Nephron progenitor cell (in vitro differentiated cells): ENCODE results near the gene NPPA.

Experiments
- DNase-seq: peaks from one replicate; pipeline ENCODE4 v3.0.0; 2021
- H3K27ac Mint-ChIP-seq: 2 replicates; pipeline ENCODE4 v1.8.0; 2021; ENCODE audit warnings: mild to moderate bottlenecking, moderate library complexity, mixed read lengths
- H3K27me3 Mint-ChIP-seq: 2 replicates; pipeline ENCODE4 v1.8.0; 2021; ENCODE audit warnings: mild to moderate bottlenecking, low read depth, mixed read lengths; ENCODE audit not compliant: poor library complexity
- H3K36me3 Mint-ChIP-seq: 2 replicates; pipeline ENCODE4 v1.8.0; 2021; ENCODE audit warnings: low read depth, mixed read lengths
- H3K4me1 Mint-ChIP-seq: 2 replicates; pipeline ENCODE4 v1.8.0; 2021; ENCODE audit warnings: mixed read lengths
- H3K4me3 Mint-ChIP-seq: 2 replicates; pipeline ENCODE4 v1.8.0; 2021; ENCODE audit warnings: mild to moderate bottlenecking, moderate library complexity, mixed read lengths
- H3K9me3 Mint-ChIP-seq: 2 replicates; pipeline ENCODE4 v1.8.0; 2021; ENCODE audit warnings: mild to moderate bottlenecking, moderate library complexity, mixed read lengths
- CTCF ChIP-seq: fragments of 200-600 bp; sonication (generic); IDR thresholded peaks from 2 replicates; pipeline ENCODE4 v1.5.0; 2021; ENCODE audit warnings: antibody characterized with exemption

The NPPA gene

DNA sequence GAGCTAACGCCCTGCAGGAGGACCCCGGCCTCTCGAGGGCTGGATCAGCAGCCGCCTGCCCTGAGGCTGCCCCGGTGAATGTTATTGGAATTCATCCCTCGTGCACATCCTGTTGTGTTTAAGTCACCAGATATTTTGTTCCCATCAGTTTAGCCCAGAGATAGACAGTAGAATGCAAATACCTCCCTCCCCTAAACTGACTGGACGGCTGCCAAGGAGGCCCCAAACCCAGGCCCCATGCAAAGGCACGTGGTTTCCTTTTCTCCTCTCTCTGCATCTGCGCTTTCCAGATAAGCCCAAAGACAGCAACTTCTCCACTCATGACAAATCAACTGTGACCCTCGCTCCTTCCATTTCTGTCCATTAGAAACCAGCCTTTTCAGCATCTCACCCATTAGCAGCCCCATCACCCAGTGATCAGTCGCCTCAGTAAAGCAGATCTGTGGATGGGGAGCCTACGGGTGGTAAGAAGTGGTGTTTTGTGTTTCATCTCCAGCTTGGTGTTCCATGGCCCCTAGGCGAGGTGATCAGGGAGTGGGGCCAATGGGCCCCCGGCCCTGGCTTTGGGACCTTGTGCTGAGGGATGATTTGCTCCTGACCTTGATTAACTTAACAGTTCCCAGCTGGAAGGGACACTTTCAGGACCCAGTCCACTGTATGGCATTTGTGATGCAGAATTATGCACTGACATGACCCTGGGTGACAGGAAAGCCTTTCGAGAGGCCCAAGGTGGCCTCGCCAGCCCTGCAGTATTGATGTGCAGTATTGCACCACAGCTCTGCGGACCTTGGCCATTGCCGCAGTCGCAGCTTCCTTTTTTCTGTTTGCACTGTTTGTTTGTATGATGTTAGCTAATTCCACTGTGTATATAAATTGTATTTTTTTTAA is 5.2 kb downstream of the NPPA start:
- H3K27ac Mint-ChIP-seq, result no peak overlapping the region
- H3K27me3 Mint-ChIP-seq, result no peaks in the 10 kb centered on the region
- no peaks in the 10 kb centered on the region for H3K9me3 Mint-ChIP-seq
- H3K4me3 Mint-ChIP-seq, result no peak overlapping the region
- H3K4me1 Mint-ChIP-seq, result peaks cover 7% of the 10 kb centered on the region
- TF ChIP-seq CTCF, result no peak
- peaks cover 62% of the 10 kb centered on the region for H3K36me3 Mint-ChIP-seq
- DNase-seq, result no peak

DNA sequence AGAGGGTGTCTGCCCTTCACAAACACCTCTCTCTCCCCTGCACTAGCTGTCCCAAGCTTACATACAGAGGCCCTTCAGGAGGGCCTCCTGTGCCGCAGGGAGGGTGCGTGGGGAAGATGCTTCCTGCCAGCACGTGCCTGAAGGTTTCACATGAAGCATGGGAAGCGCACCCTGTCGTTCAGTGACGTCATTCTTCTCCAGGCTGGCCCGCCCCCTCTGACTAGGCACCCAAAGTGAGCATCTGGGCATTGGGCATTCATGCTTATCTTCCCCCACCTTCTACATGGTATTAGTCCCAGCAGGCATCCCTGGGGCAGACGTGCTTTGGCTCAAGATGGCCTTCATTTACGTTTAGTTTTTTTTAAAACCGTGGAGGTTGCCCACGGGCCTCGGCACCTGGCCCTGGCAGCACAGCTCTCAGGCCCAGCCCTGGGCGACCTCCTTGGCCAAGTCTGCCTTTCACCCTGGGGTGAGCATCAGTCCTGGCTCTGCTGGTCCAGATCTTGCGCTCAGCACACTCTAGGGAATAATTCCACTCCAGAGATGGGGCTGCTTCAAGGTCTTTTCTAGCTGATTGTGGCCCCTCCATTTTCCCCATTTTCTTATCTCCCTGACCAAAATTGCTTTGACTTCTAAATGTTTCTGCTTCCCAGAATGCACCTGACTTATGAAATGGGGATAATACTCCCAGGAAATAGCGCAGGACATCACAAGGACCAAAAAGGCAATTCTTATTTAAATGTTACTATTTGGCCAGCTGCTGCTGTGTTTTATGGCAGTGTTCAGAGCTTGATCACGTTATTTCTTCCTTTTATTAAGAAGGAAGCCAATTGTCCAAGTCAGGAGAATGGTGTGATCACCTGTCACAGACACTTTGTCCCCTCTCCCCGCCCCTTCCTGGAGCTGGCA is 6.1 kb downstream of the NPPA start:
- Mint-ChIP-seq H3K27me3 (no peaks in the 10 kb centered on the region), H3K4me1 (no peaks in the 10 kb centered on the region), H3K27ac (no peak overlapping the region), H3K9me3 (no peaks in the 10 kb centered on the region), H3K36me3 (peaks cover 60% of the 10 kb centered on the region), H3K4me3 (no peak overlapping the region)
- TF ChIP-seq CTCF, result no peak
- DNase-seq, result no peak

DNA sequence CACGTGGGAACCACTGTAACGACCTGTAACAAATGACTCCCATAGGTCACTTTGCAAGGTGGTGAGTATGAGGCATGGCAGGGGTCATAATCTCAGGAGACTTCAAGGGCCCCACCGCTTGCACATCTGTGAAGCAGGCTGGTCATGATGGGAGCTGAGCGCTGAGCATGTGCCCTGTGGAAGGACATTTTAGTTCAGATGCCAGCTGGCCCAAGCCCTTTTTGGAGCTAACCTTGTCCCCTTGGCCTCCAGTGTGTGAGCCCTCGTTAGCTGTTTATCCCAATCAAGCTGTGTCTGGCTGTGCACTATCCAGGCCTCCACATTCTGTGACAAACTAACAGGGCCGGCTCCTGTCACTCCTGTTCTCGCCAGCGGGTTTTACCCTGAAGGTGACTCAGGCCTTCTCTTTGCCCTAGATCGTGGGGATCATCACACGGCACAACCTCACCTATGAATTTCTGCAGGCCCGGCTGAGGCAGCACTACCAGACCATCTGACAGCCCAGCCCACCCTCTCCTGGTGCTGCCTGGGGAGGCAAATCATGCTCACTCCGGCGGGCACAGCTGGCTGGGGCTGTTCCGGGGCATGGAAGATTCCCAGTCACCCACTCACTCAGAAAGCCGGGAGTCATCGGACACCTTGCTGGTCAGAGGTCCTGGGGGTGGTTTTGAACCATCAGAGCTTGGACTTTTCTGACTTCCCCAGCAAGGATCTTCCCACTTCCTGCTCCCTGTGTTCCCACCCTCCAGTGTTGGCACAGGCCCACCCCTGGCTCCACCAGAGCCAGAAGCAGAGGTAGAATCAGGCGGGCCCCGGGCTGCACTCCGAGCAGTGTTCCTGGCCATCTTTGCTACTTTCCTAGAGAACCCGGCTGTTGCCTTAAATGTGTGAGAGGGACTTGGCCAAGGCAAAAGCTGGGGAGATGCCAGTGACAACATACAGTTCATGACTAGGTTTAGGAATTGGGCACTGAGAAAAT is 7.6 kb downstream of the NPPA start:
- Mint-ChIP-seq H3K36me3 (peaks cover 59% of the 10 kb centered on the region), H3K27ac (no peak overlapping the region), H3K4me3 (no peak overlapping the region), H3K27me3 (peaks cover 3% of the 10 kb centered on the region), H3K9me3 (no peaks in the 10 kb centered on the region), H3K4me1 (no peaks in the 10 kb centered on the region)
- no peak for DNase-seq
- no peak for TF ChIP-seq CTCF

DNA sequence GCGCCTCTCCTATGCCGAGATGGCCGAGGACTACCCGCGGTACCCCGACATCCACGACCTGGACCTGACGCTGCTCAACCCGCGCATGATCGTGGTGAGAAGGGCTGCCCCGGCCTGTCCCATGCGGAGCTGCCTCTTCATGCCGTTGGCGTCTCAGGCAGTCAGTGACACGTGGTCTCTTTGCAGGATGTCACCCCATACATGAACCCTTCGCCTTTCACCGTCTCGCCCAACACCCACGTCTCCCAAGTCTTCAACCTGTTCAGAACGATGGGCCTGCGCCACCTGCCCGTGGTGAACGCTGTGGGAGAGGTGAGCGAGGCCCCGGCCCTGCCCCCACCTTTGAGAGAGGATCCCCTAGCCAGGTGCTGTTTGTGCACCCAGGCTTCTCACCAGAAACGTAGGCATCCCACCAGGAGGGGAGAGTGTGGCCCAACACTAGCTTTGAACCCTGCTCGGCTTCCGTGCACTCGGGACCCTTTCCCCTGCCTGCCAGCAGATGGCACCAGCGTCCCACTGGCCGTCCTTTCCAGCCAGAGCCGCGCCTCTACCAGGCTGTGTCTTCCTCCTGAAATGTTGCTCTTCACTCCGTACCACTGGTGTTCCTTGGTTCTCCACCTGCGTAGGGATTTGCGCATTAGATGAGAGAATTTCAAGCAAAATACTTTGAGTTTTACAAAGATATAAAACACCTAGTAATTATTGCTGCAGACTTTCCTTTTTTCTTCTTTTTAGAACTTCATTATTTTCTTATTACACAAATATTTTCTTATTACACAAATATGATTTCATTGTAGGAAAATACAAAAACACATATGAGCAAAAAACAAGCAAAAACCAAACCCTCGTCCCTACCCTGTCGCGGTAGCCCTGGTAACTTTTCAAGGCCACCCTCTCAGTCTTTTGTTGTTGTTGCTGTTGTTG is 9.0 kb downstream of the NPPA start:
- H3K36me3 Mint-ChIP-seq, result peaks cover 58% of the 10 kb centered on the region
- peaks cover 3% of the 10 kb centered on the region for H3K27me3 Mint-ChIP-seq
- DNase-seq, result peak; percentile 81
- no peaks in the 10 kb centered on the region for H3K9me3 Mint-ChIP-seq
- no peaks in the 10 kb centered on the region for H3K4me1 Mint-ChIP-seq
- peak overlapping the region; percentile 48 for H3K27ac Mint-ChIP-seq
- peak; percentile 99 for TF ChIP-seq CTCF
- H3K4me3 Mint-ChIP-seq, result no peak overlapping the region
